HUES48 (cell line): ENCODE results near the gene SYNPO.

Experiments
- H3K27ac ChIP-seq: one replicate; pipeline ENCODE4 v1.7.0; 2013; ENCODE audit warnings: low read depth, low read length, inconsistent platforms
- H3K27me3 ChIP-seq: 2 replicates; pipeline ENCODE4 v1.6.1; 2013; ENCODE audit warnings: mild to moderate bottlenecking, low read length; ENCODE audit not compliant: control insufficient read depth, insufficient read depth
- H3K36me3 ChIP-seq: 2 replicates; pipeline ENCODE4 v1.6.1; 2013; ENCODE audit warnings: low read length; ENCODE audit not compliant: control insufficient read depth, insufficient read depth
- H3K4me1 ChIP-seq: 2 replicates; pipeline ENCODE4 v1.6.1; 2013; ENCODE audit warnings: mild to moderate bottlenecking, low read length; ENCODE audit not compliant: control insufficient read depth, insufficient read depth
- H3K4me3 ChIP-seq: 2 replicates; pipeline ENCODE4 v1.5.1; 2013; ENCODE audit warnings: mild to moderate bottlenecking, low read depth, low read length
- H3K9ac ChIP-seq: 2 replicates; pipeline ENCODE4 v1.6.1; 2013; ENCODE audit warnings: mild to moderate bottlenecking, low read depth, low read length, moderate library complexity
- H3K9me3 ChIP-seq: 2 replicates; pipeline ENCODE4 v1.6.1; 2013; ENCODE audit warnings: low read length; ENCODE audit not compliant: control insufficient read depth, insufficient read depth

SYNPO gene

DNA sequence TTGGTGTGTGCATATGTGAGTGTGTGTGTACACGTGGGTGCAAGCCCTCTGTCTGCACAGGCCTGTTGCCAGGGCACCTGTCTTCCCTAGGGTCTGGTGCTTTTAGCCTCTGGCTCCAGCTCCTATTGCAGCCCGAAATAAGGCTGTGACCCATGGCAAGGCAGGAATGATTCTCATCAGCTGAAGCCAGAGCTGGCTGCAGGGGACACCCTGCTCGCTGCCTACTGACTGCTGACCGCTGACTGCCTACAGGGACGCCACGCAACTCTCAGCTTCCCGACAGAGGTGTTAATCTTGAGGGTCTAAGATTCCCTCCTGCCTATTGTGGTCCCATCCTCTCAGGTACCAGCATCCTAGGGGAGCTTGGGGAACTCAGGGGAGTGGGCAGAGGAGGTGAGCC is 20.6 kb downstream of the SYNPO start, which contains the start of gene MYOZ3:
MYOZ3 (plus strand) TSS at position 166 of the 400 bp plus-strand sequence. CDS start 1,691 bp downstream, outside the sequence.
- Histone ChIP-seq H3K27me3 (peaks cover 10% of the 10 kb centered on the region), H3K9ac (no peak within 1 kb of the TSS), H3K4me1 (peaks cover 19% of the 10 kb centered on the region), H3K4me3 (no peak within 1 kb of the TSS), H3K36me3 (peaks cover 5% of the 10 kb centered on the region), H3K9me3 (no peaks in the 10 kb centered on the region), H3K27ac (no peak within 1 kb of the TSS)

DNA sequence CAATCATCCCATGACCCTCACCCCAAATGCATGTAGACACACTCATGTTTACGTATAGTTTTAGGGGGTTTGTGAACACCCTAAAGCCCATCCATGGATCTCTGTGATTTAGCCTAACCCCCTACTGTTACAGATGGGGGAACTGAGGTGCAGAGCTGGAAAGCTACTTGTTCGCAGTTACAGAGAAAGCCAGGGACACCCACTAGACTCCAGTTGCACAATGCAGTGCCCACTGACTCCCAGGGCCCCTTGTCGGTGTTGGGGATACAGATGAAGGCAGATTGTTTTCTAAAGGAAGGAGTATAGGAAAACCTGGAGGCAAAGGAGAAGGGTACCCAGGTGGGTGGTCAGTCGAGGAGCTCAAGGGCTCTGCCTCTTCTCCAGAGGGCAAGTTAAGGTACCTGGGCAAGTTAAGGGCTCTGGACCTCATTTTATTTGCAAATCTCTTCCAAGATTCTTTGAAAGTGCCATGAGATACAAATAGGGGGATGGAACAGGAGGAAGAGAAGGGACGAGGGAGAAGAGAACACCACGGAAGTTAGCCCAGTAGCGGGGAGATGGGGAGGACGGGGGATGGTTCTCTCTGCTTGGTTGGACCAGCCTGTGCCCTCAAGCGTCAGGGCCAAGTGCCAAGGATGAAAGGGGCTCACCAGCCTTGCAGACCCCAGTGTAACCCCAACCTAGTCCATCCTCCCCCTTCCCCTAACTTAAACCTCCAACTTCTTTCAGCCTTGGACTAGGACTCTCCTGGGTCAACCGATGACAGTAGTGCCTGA is 21.5 kb downstream of the SYNPO start:
- Histone ChIP-seq H3K9ac (no peak overlapping the region), H3K27me3 (peaks cover 10% of the 10 kb centered on the region), H3K27ac (no peak overlapping the region)

DNA sequence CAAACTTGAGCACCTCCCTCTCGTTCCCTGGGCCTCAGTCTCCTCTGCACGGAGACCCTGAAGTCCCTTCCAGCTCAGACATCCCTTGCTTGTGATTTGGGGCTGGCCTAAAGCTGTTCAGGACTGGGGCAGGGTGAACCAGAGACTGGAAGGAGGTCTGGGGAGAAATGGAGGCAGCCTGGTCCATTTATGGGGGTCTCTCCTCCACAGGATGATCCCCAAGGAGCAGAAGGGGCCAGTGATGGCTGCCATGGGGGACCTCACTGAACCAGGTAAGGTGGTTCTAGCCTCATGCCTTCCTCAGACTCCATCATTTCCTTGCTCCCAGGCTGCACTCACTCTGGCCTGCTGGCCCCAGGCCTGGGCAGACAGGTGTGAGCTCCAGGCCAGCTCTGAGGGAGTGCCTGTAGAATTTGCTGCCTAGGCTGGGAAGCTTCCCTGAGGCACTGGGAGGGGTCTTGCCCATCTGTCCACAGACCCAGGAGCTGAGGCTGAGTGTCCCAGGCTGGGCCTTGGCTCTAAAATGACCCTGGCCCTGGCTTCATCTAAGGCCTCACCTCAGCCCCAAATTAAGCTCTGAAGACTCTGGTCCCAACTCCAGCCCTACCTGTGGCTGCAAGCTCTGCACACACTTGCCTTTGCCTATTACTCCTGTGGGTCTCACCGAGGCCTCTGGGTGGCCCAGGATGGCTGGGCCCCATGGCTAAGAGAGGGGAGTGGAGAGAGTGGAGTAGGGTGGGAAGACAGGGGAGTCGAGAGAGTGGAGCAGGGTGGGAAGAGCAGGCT is 22.5 kb downstream of the SYNPO start:
- Histone ChIP-seq H3K4me3 (no peak overlapping the region), H3K9me3 (no peaks in the 10 kb centered on the region), H3K27ac (no peak overlapping the region), H3K4me1 (peaks cover 19% of the 10 kb centered on the region), H3K27me3 (peaks cover under 1% of the 10 kb centered on the region; the same call in 1 of the 2 replicates), H3K36me3 (peaks cover 5% of the 10 kb centered on the region), H3K9ac (no peak overlapping the region)

More for the DNA sequence above, 21.5 kb downstream of the SYNPO start:
- Histone ChIP-seq H3K4me1 (peaks cover 19% of the 10 kb centered on the region), H3K36me3 (peaks cover 5% of the 10 kb centered on the region), H3K4me3 (no peak overlapping the region), H3K9me3 (no peaks in the 10 kb centered on the region)

DNA sequence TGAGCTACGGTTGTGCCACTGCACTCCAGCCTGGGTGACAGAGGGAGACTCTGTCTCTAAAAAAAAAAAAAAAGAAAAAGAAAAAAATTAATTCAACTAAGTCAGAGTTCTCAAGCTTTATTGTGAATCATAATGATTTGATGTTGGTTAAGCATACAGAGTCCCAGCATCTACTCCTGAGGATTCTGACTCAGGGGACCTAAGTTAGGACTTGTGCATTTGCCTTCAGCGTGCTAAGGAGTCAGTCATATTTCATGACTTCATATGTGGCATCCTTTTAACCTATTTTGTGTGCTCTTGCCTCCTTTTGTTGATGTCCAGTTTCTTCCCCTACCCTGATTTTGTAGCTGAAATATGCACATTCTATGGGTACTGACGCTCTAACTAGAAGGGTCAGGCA is 23.5 kb downstream of the SYNPO start:
- H3K4me3 ChIP-seq = no peak overlapping the region
- H3K36me3 ChIP-seq = peaks cover 12% of the 10 kb centered on the region
- H3K27me3 ChIP-seq = no peaks in the 10 kb centered on the region
- no peaks in the 10 kb centered on the region for H3K9me3 ChIP-seq
- no peak overlapping the region for H3K9ac ChIP-seq
- H3K27ac ChIP-seq = no peak overlapping the region
- H3K4me1 ChIP-seq = peaks cover 19% of the 10 kb centered on the region

DNA sequence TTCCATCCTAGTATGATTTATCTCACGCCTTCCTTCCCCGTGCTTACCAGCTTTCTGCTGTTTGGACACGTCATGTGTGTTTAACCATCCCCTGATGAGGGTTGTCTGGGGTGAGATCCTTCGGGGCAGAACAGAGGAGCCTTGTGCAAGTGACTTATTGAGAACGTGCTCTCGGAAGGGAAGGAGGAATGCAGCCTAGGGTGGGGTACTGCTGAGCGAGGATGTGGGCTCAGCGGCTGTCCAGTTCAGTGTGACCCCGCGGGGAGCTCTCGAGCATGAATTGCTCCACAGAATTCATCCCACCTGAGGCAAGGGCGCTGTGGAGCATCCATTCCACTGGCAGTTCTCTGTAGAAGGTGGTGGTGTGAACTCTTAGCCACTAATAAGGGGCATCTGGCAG is 24.6 kb downstream of the SYNPO start:
- Histone ChIP-seq H3K9me3 (no peaks in the 10 kb centered on the region), H3K4me3 (no peak overlapping the region), H3K27me3 (no peaks in the 10 kb centered on the region), H3K27ac (no peak overlapping the region), H3K9ac (no peak overlapping the region), H3K4me1 (peaks cover 17% of the 10 kb centered on the region), H3K36me3 (peaks cover 14% of the 10 kb centered on the region)

DNA sequence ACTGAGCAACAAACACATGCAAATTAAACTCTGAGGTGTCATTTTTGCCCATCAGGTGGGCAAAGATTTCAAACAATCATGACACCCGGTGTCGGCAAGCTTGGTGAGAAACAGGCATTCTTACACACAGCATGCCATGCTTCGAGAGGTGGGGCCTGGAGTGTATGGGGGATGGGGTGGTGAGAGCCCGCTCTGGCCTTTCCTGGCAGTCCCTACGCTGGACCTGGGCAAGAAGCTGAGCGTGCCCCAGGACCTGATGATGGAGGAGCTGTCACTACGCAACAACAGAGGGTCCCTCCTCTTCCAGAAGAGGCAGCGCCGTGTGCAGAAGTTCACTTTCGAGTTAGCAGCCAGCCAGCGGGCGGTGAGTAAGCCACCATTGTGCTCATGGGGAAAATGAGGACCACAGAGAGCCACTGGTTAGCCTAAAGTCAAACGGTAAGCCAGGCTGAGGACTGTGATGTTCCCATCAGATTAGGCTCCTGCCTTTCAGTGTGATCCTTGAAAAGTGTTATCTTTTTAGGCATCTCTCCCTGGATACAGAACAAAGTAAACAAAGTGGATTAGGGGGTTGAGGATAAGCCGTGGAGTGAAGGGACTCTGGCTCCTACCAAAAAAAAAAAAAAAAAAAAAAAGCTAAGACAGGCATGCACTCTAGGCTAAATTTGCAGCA is 30.0 kb downstream of the SYNPO start:
- Histone ChIP-seq H3K36me3 (peaks cover 13% of the 10 kb centered on the region), H3K27ac (peak overlapping the region; percentile 8), H3K4me3 (peak overlapping the region; percentile 81; the same call in 1 of the 2 replicates), H3K9ac (no peak overlapping the region), H3K9me3 (no peaks in the 10 kb centered on the region), H3K27me3 (no peaks in the 10 kb centered on the region), H3K4me1 (peaks cover 15% of the 10 kb centered on the region)

DNA sequence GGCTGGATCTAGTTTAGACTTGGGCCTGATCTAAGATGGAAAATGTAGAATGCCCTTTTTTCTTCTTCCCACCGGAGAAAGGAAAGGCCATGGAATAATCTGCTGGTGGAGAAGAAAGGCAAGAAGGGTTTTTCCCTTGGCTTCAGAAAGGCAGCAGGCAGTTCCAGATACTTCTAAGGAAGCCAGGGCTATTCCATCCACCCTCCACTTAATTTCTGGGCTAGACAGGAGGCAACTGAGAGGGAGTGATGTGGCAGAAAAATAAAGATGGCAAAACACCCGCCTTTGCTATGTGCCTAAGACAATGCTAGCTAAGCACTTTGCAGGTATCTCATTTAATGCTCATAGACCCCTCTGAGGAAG is 30.5 kb downstream of the SYNPO start:
- Histone ChIP-seq H3K27ac (peak overlapping the region; percentile 8), H3K9me3 (no peaks in the 10 kb centered on the region), H3K9ac (peak overlapping the region; percentile 40; the same call in 1 of the 2 replicates), H3K4me3 (peak overlapping the region; percentile 81), H3K4me1 (peaks cover 15% of the 10 kb centered on the region), H3K36me3 (peaks cover 13% of the 10 kb centered on the region), H3K27me3 (no peaks in the 10 kb centered on the region)

DNA sequence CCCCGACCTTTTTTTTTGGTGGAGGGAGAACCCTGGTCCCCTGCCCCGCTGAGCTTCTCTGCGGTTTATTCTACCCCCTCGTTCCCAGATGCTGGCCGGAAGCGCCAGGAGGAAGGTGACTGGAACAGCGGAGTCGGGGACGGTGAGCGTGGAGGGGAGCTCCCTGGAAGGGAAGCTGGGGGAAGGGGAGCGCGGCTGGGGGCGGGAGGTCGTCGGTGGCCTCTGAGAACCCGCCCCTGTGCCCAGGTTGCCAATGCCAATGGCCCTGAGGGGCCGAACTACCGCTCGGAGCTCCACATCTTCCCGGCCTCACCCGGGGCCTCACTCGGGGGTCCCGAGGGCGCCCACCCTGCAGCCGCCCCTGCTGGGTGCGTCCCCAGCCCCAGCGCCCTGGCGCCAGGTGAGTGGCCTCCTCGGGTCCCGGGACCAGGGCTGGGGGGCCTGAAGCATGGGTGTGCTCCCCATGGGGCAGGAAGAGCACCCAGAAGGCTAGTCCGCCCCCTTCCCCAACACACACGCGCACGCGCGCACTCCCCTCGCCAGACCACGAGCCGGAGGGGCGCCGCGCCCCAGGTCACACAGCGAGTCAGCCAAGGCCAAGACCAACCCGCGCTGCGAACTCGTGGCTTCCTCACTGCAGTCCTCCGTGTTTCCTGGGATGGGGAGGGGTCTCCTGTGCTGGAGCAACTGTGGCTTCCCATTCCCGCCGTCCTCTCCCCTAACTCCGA is 31.2 kb downstream of the SYNPO start:
- H3K4me1 ChIP-seq = peaks cover 15% of the 10 kb centered on the region
- no peaks in the 10 kb centered on the region for H3K9me3 ChIP-seq
- peaks cover 14% of the 10 kb centered on the region for H3K36me3 ChIP-seq
- peak overlapping the region; percentile 81 for H3K4me3 ChIP-seq
- peak overlapping the region; percentile 80 for H3K27ac ChIP-seq
- peak overlapping the region; percentile 80 for H3K9ac ChIP-seq
- no peaks in the 10 kb centered on the region for H3K27me3 ChIP-seq

DNA sequence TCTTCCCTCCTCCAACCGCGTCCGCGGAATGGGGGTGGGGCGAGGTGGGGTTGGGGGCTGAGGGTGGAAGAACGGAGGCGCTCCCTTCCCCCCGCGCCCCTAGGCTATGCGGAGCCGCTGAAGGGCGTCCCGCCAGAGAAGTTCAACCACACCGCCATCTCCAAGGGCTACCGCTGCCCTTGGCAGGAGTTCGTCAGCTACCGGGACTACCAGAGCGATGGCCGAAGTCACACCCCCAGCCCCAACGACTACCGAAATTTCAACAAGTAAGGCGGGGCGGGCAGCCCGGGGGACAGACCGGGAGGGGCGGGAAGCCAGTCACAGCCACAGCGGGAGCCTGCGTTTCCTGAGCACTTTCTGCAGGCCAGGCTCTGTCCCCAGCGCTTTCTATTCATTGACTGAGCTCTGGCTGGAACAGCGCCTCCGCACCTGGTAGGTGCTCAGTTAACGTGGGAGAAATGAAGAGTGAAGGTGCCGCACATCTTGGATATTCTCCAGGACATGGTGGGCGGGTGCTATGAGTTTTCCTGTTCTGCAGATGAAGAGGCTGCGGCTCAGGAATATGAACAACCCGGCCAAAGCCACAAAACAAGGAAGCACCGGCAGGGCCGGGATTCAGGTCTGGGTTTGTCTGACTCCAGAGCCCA is 31.9 kb downstream of the SYNPO start:
- Histone ChIP-seq H3K4me3 (peak overlapping the region; percentile 81), H3K27me3 (no peaks in the 10 kb centered on the region), H3K4me1 (peaks cover 15% of the 10 kb centered on the region), H3K36me3 (peaks cover 18% of the 10 kb centered on the region), H3K9ac (peak overlapping the region; percentile 80), H3K27ac (peak overlapping the region; percentile 80), H3K9me3 (no peaks in the 10 kb centered on the region)

DNA sequence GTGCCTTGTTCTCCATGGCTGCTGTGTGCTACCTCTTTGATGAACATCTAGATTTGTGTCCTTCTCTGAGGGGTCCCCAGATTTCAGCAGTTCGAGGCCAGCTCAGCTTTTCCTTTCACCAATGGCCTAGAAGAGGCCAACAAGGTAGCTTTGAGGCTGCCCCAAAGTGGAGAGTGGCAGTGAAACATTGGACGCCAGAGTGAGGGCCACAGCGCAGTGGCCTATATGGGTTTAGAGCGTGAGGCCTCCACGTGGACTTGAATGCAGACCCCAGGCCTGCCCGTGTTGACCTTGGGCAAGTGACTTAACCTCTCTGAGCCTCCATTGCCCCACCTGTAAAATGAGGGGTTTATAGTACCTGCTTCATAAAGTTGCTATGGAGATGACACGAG is 32.4 kb downstream of the SYNPO start:
- H3K9me3 ChIP-seq = no peaks in the 10 kb centered on the region
- H3K27me3 ChIP-seq = no peaks in the 10 kb centered on the region
- peaks cover 15% of the 10 kb centered on the region for H3K4me1 ChIP-seq
- H3K36me3 ChIP-seq = peaks cover 18% of the 10 kb centered on the region
- H3K27ac ChIP-seq = peak overlapping the region; percentile 80
- H3K4me3 ChIP-seq = peak overlapping the region; percentile 81
- H3K9ac ChIP-seq = peak overlapping the region; percentile 80
